Breast epithelium (tissue), 3 donors: ENCODE measurements around the gene TNS1.

Experiments
- CTCF ChIP-seq, 3 donors: fragments of 450-650 bp; IDR thresholded peaks; one replicate each; pipeline ENCODE4 v1.5.1; 2016 to 2017; ENCODE audit warnings: antibody characterized with exemption in 3 of 3, mild to moderate bottlenecking in 3 of 3, moderate library complexity in 3 of 3
- POLR2AphosphoS5 ChIP-seq, 3 donors: sonication (generic); formaldehyde crosslinking; IDR thresholded peaks; one replicate each; pipeline ENCODE4 v1.6.1; 2017; ENCODE audit warnings: antibody characterized with exemption in 3 of 3

DNA sequence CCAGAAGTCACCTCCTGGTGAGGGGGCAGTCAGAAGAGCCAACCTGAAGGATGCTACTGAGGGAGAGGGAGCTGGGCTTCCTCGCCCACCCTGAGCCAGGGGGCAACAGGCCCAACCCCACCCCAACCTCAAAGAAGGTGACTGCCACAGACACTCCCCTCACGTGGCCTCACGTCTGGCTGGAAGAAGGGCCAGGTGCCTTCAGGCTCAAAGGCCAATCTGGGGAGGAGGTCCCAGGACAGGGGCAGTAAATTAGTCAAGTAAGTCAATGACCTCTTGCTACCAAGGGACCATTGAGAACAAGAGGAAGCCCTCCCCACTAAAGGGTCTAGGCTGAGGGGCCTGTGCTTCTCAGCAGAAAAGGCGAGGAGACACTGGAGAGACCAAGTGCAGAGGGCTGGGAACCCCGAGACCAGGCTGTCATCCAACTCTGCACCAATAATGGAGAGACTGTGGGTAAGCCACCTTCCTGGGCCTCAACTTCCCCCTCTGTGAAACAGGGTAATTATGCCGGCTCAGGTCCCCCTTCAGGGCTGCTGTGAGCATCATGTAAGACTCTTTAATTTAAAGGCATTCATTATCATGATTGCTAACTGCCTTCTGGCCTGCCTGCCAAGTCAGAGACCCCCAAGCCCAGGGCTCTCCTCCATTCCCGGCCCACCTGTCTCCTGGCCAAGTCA is 20.2 kb upstream of the TNS1 start:
- TF ChIP-seq CTCF (IDR thresholded peaks at IDR 0.05) (no peak), POLR2AphosphoS5 (IDR thresholded peaks at IDR 0.05) (no peak)
